H1 (cell line): ENCODE data around the gene TAF10. TPM values are rescaled to one million over a fixed set of nuclear protein-coding genes. Genes with fewer than 3 reads are reported as not detected.

Source experiments
- EZH2 ChIP-seq: fragments of 200-600 bp; sonication (generic); IDR thresholded peaks from 2 replicates; pipeline ENCODE4 v1.7.1; 2012; ENCODE audit warnings: low read depth, mild to moderate bottlenecking, moderate library complexity, low read length, inconsistent platforms; ENCODE audit not compliant: severe bottlenecking
- NRF1 ChIP-seq: IDR thresholded peaks from 2 replicates; pipeline ENCODE4 v1.6.1; 2011; ENCODE audit warnings: mild to moderate bottlenecking, low read depth, low read length, improper control_type of control experiment
- PHF8 ChIP-seq: fragments of 200-600 bp; sonication (generic); conservative IDR thresholded peaks from 2 replicates; pipeline ENCODE4 v1.7.1; 2012; ENCODE audit warnings: low read depth, mild to moderate bottlenecking, inconsistent platforms, low read length, moderate library complexity
- TEAD4 ChIP-seq: IDR thresholded peaks from 2 replicates; pipeline ENCODE4 v1.6.1; 2012; ENCODE audit warnings: low read depth, low read length, inconsistent platforms, mixed read lengths
- polyA plus RNA-seq, 7 experiments: library from polyadenylated mRNA; depleted of rRNA in 3 of 7; stranded (reverse) in 5 of 7; unstranded in 2 of 7; fragments of >200 nt in 5 of 7; fragments of 200-250 nt in 2 of 7; gene quantifications; 1 replicate in 5 of 7; 2 replicates in 1 of 7; 4 replicates in 1 of 7; pipeline versions ENCODE4 v1.2.1 to v1.2.3, GENCODE V29; 2011 to 2013; ENCODE audit warnings: missing spikeins in 2 of 7, mixed read lengths in 2 of 7
- total RNA-seq: library from RNA; stranded (reverse); fragmentation: NEBNext Ultra II Directional; extraction: Animal tissue kit (Norgen Biotek cat#: 25700); gene quantifications from 2 replicates; pipeline ENCODE4 v1.2.1, GENCODE V29; 2021

TAF10 gene
- total and polyA plus RNA-seq, 2 of the 8 experiments (the other 6 are each of a cell fraction or from before 2014, with no cell fraction given): 128 to 213 TPM

GRCh38 chr11:6647836-6648235 is 35.8 kb upstream of the TAF10 start (continued):
- TF ChIP-seq PHF8 (no peak), EZH2 (no peak), NRF1 (no peak), TEAD4 (no peak)
